GM21360 (cell line): ENCODE results near the gene RS1.

ENCODE experiments used
- ATAC-seq: cut with Tn5 transposase; IDR thresholded peaks from one replicate; pipeline ENCODE4 v1.9.1; 2021; ENCODE audit warnings: mild to moderate bottlenecking, moderate library complexity; ENCODE audit not compliant: unreplicated experiment

RS1 gene

DNA sequence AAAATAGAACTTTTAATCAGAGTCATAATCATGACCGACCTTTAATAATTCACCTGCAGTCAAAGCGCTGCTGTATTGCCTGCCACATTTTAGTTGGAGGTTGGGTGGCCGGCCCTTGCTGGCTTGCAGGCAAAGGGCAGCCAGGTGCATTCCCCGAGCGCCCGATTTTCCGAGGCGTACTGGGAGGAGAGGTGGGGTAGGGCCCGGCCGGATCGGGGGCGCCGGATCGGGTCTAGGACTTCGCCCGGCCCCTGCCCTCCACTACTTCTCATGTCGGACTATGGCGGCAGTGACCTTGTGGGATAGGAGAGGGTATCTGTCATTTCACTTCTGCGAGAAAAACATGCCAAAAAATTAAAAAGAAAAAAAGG, 2.5 kb upstream of the RS1 start:
- peak; percentile 36 for ATAC-seq

- ATAC-seq, result no peak
Observed at GRCh38 chrX:18668071-18668835, 3.7 kb downstream of the RS1 start.

DNA sequence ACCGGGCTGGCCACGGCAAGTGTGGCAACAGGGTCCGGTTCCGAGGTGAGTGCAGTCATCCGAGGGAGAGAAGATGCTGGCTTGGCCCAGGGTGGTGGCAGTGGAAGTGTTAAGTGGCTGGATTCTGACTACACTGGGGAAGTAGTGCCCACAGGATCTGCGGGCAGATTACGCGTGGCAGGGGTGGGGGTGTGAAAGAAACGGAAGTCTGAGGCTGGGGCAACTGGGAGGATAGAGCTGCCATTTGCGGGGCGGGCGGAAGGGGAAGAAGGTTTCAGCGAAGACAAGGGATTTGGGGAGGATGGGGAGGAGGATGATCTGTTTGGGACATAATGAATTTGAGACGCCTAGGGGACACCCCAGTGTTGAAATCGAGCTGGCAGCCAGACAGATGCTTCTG, 5.3 kb downstream of the RS1 start:
- ATAC-seq, result no peak

- no peak for ATAC-seq
Observed at GRCh38 chrX:18664947-18665346, 7.0 kb downstream of the RS1 start.

DNA sequence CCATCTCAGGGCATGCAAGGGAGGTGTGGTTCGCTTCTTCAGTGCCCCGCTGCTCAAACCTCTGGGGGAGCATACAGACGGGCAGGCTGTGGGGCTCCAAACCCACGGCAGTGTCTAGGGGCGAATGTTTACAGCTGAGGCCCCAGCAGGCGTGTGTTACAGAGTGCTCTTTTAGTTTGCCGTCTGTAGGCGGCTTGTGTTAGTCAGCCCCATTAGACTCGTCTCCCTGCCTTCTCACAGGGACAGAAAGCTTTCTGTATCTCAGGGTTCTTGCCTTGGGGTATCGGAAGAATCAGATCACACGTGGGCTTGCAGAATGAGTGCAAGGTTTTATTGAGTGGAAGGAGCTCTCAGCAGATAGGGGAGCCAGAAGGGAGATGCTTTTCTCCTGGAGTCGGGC, 10.6 kb downstream of the RS1 start:
- ATAC-seq, result no peak

GRCh38 chrX:18654875-18655836, 16.8 kb downstream of the RS1 start:
- ATAC-seq, result no peak

DNA sequence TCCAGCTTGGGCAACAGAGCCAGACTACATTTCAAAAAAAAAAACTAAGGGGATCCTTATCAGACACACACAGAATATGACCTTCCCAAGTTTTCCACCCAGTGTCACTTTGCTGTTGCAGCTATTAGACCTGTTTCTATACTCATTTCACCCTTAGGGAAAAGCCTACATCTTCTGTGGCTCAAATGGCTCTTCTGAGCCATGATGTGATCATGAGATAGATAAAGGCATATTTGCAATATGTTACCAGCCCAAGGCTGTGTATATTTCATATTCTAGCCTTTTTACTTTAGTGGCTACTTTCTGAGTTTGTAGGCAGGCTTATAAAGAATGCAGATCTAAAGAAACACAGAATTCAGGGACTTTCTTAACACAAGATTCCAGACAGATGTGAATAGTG, 19.3 kb downstream of the RS1 start:
- ATAC-seq, result no peak

GRCh38 chrX:18650662-18651061, 21.2 kb downstream of the RS1 start:
- no peak for ATAC-seq

- no peak for ATAC-seq
Observed at GRCh38 chrX:18649498-18649951, 22.4 kb downstream of the RS1 start.

- no peak for ATAC-seq
Observed at GRCh38 chrX:18647621-18648020, 24.3 kb downstream of the RS1 start.

GRCh38 chrX:18643853-18644252, 28.1 kb downstream of the RS1 start:
- no peak for ATAC-seq

- no peak for ATAC-seq
Observed at GRCh38 chrX:18643243-18643642, 28.7 kb downstream of the RS1 start.

DNA sequence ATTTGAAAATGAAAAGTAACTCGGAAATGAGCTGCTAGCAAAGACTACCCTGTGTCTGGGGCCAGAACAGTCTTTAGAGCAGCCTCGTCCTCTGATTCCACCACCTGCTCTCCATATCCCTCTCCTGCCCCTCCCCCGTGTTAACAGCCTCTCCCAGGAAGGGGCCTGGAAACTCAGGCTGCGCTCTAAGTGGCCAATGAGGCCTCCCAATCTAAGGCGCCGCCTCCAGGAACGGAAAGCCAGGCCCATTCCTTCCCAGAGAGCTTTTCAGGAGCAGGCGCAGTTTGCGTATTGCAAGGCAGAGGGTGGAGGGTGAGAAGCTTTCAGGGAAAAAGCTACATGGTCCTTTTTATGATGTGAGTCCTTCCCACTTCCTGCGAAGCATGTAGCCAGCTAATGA, 31.2 kb downstream of the RS1 start:
- ATAC-seq, result no peak

- ATAC-seq, result no peak
Observed at GRCh38 chrX:18639280-18639679, 32.6 kb downstream of the RS1 start.

DNA sequence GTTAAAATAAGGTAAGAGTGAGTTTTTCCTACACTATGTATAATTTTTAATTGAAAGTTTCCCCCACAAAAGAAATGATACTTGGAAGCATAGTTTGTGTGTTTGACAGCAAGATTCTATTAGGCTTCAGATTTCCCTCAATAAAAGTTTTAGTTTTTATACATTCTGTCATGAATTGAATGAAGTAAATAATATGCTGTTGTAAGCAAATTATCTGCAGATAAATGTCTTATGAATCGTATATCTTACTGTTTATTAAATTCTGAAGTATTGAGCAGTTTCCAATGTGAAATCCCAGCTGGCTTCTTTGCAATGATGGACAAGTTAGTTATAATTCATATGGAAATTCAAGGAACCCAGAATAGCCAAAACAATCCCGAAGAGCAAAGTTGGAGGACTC, 33.5 kb downstream of the RS1 start:
- no peak for ATAC-seq

GRCh38 chrX:18630934-18631333, 41.0 kb downstream of the RS1 start:
- no peak for ATAC-seq

- ATAC-seq, result no peak
Observed at GRCh38 chrX:18624599-18624998, 47.3 kb downstream of the RS1 start.

- no peak for ATAC-seq
Observed at GRCh38 chrX:18620349-18620748, 51.6 kb downstream of the RS1 start.

GRCh38 chrX:18619288-18619687, 52.6 kb downstream of the RS1 start:
- no peak for ATAC-seq

DNA sequence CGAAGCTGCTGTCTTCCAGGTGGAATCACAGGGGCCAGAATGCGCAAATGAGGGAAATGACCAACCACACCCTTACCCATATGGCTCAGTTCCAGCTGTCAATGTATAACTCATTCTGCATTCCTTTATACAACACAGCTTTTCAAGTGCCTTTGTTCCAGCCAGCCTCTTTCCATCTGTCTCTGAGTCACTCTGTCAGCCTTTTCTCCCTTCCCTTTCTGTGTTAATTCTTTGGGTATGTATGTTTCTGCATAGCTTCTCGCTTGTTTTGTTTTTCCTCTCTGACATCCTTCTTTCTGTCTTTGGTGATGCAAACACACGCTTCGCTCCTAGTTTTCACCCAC, 54.5 kb downstream of the RS1 start:
- no peak for ATAC-seq

DNA sequence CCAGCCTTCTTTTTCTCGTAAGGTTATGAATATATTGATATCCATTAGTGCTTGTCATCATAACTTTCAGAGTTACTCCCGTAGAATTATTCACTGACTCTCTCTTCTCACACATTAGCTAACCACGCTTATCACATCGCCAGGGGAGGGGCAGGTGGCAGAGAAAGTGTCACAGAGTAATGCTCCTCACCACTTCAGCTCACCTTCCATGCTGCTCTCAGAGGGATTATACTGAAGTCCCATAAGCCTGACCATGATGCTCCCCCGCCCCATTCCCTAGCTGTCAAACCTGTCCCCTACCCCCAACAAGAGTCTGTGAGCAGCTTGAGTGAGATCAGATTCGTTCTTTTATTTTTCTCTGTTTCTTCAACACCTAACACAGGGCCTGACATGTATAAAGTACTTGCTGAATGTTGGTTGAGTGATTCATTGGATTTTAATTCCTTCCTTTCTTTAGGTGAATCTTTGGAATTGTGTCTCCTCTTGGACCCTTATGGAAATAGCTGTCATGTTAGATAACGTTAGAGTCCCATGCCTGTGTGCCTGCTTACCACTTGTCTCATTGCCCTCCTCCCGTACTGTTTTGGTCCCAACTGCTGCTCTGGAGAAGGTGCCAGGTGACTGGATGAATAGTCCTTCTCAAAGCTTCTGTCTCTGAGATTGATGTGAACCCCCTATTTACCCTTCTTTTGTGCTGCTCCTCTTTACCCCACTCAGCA, 55.1 kb downstream of the RS1 start:
- ATAC-seq, result no peak
